GM20000 (cell line): ENCODE data around the gene PRKD3.

Experiments used
- DNase-seq: peaks from one replicate; pipeline ENCODE4 v3.0.0; 2012; ENCODE audit warnings: low spot score
- TF ChIP-seq, protein P1 (sequence below): IDR thresholded peaks from 2 replicates; pipeline ENCODE4 v1.5.1; 2012; ENCODE audit warnings: mild to moderate bottlenecking, control low read depth; ENCODE audit errors: extremely low read depth, missing control alignments

The PRKD3 gene

DNA sequence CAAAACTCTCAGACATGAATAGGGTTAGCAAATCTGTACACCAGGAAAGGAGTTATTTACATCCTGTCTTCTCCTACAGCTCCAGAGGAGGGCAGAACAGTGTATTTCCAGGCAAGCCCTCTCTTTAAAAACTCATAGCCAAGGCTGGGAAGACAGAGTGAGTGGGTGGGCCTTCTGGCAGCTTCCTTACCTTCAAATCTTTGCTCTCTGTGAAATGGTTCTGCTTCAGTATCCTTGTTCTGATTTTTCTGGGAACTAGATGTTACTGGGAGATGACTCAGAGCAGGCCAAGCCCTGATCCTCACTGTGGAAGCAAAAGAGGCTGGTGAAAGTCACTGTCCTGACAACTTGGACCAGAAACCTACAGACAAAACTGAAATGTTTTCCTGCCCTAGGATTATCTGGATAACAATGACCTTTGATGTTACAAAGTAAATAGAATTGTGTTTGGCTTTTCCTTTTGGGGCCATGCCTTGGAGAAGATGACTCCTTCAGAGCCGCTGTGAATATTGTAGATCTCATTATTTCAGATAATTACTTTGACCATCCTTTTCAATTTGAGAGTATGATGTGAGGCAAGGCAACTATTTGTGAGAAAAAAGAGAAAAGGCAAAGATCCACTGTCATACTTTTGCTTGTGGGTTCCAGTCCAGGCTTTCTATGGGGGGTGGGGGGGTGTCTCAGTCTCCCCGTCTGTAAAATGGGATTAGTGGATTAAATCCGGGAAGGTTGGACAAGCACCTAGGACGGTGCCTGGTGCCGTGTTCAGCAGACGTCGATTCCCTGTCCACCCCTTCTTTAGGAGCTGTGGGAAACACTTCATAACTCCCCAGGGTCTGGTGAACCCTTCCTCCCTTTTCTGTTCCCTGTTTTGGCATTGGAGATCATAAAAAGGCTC is 19.2 kb upstream of the PRKD3 start:
- no peak for DNase-seq
- TF ChIP-seq, protein P1, sequence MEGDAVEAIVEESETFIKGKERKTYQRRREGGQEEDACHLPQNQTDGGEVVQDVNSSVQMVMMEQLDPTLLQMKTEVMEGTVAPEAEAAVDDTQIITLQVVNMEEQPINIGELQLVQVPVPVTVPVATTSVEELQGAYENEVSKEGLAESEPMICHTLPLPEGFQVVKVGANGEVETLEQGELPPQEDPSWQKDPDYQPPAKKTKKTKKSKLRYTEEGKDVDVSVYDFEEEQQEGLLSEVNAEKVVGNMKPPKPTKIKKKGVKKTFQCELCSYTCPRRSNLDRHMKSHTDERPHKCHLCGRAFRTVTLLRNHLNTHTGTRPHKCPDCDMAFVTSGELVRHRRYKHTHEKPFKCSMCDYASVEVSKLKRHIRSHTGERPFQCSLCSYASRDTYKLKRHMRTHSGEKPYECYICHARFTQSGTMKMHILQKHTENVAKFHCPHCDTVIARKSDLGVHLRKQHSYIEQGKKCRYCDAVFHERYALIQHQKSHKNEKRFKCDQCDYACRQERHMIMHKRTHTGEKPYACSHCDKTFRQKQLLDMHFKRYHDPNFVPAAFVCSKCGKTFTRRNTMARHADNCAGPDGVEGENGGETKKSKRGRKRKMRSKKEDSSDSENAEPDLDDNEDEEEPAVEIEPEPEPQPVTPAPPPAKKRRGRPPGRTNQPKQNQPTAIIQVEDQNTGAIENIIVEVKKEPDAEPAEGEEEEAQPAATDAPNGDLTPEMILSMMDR: no peak

DNA sequence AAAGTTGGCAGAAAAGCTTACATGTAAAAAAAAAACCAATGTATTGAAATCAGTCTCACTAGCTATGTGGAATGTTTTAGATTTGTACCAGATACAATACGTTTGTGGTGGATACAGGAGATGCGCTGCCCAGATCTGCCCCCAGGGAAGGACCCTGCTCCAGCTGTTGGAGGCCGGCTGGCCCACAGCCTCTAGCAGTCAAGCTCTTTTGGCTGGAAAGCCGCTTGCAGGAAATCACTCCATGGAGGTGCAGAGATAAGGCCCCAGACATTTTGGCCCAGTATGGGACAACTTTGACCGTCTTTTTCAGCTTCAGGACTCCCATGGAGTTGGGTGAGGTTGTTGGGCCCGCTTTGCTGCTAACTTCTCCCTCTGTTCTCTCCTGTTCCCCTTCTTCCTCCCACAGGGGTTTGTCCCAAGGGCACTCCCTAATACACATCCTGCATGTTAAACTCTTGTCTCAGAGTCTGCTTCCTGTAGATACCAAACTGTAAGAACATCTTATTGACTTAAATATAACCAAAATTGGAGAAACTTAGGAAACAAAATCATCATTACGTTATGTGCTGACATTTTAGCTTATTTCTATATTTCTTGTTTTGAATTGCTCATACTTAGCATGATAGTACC is 18.1 kb upstream of the PRKD3 start:
- TF ChIP-seq, protein P1: no peak
- DNase-seq: no peak

DNA sequence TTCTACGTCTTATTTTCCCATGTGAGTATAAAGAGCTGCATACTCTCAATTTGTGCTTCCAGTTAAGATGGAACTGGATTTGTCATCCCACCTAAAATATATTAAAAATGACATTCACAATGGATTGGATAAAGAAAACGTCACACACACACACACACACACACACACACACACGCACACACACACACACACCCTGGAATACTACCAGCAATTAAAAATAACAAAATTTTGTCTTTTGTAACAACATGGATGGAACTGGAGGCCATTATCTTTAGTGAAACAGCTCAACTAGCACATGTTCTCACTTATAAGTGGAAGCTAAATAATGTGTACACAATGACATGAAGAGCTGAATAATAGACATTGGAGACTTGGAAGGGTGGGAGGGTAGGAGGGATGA is 16.0 kb upstream of the PRKD3 start:
- DNase-seq: no peak
- TF ChIP-seq, protein P1: no peak

DNA sequence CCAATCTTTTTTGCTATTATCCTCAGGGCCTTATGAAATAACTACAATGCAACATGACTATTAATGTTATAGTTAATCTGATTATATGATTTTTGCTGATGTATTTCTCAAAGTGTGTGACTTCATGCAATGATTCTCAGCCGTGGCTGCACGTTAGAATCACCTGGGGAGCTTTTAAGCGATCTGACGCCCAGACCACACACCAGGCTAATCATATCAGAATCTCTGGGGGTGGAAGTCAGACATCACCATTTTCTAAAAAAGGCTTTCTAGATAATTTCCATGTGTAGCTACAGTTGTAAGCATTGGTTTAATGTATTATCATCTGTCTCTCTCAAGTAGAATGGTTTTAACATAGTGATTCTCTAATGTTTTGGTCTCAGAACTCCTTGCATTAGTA is 14.3 kb upstream of the PRKD3 start:
- DNase-seq: no peak
- TF ChIP-seq, protein P1: no peak

DNA sequence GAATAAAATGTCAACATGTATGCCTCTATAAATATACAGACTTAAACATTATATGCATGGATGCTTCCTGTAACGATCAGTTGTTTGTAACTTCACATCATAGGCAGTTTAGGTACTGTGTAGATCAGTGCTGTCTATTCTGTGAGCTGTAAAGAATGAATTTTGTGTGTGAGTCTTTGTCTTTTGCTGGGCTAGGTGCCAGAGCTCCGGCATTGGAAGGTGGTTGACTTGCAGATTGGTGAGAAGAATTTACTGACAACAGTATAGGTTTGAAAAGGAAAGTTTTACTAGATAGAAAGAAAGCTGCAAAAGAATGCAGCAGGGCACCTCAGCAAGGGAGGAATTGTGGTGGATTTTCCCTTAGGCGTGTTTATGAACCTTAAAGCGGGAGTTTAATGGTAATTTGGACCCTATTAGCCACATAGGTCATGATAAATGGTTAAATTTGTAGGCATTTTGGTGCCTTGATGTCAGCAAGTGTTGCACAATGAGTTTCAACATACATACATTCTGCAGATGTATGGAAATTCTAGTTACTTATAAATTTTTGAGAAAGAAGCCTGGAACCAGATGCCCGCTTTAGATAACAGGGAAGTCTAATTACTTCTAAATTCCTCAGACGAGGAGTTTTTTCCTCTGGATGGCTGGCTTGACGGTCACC is 13.1 kb upstream of the PRKD3 start:
- TF ChIP-seq, protein P1: no peak
- no peak for DNase-seq

DNA sequence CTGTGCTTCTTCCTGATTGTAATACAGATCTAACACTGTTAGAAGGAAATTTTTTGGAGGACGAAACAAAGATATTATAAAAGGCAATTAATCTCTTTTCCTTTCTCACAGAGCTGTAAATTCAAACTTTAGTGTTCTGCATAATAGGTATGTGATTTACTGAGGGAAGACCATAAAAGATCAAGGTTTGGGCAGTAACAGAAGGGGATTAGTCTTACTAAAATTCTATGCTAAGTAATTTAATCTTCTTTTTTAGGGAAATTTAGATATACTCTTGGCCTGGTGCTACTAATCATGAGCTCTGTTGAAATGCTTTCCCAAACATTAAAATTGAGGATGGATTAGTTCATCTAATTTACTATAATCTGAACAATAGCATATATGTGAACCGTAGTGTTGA is 11.0 kb upstream of the PRKD3 start:
- no peak for DNase-seq
- TF ChIP-seq, protein P1: no peak

DNA sequence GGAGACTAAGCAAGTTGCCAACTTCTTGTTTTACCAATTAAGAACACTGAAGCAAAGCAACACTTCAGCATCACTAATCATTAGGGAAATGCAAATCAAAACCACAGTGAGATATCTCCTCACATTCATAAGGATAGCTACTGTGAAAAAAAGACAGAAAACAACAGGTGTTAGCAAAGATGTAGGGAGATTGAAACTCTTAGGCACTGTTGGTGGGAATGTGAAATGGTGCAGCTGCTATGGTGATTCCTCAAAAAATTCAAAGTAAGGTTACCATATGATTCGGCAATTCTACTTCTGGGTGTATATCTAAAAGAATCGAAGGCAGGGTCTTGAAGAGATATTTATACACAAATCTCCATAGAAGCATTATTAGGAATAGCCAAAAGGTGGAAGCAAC is 8.6 kb upstream of the PRKD3 start:
- no peak for DNase-seq
- TF ChIP-seq, protein P1: no peak
